Measurements from ENCODE around the gene KHSRP. TPM values are rescaled to one million over a fixed set of nuclear protein-coding genes. Genes with fewer than 3 reads are reported as not detected.

KHSRP gene
- total RNA-seq, 2 donors from 2014 or later = 210 to 433 TPM

DNA sequence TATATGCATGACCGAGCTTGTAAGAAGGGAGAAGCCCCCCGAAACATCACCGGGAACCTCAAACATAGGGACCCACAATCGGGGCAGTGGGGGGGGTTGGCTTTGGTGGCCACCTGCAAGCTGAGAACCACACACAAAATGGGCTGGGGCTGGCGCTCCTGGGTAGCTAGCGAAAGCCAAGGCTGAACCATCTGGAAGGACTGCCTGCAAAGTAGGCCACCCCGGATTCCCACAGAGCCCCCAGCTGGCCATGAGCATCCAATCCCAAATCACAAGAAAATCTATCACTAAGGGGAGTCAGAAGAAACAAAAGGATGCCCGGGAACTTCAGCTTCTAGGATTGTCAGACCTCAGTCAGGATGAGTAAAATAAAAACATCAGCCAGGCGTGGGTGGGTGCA is 46.1 kb downstream of the KHSRP start:
- Histone ChIP-seq H3K27ac (no peak overlapping the region), H3K4me3 (no peak overlapping the region), H3K9me3 (no peaks in the 10 kb centered on the region), H3K27me3 (no peaks in the 10 kb centered on the region), H3K4me1 (no peaks in the 10 kb centered on the region), H3K36me3 (peaks cover 14% of the 10 kb centered on the region), H3K9ac (ENCODE audit: low read depth in 2 of 2, low read length in 2 of 2) (no peak overlapping the region)
- TF ChIP-seq, protein P1, sequence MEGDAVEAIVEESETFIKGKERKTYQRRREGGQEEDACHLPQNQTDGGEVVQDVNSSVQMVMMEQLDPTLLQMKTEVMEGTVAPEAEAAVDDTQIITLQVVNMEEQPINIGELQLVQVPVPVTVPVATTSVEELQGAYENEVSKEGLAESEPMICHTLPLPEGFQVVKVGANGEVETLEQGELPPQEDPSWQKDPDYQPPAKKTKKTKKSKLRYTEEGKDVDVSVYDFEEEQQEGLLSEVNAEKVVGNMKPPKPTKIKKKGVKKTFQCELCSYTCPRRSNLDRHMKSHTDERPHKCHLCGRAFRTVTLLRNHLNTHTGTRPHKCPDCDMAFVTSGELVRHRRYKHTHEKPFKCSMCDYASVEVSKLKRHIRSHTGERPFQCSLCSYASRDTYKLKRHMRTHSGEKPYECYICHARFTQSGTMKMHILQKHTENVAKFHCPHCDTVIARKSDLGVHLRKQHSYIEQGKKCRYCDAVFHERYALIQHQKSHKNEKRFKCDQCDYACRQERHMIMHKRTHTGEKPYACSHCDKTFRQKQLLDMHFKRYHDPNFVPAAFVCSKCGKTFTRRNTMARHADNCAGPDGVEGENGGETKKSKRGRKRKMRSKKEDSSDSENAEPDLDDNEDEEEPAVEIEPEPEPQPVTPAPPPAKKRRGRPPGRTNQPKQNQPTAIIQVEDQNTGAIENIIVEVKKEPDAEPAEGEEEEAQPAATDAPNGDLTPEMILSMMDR (IDR thresholded peaks at IDR 0.05) = no peak
- DNase-seq = no peak
- intact Hi-C loops (cut with DNase I) = no loop called here

DNA sequence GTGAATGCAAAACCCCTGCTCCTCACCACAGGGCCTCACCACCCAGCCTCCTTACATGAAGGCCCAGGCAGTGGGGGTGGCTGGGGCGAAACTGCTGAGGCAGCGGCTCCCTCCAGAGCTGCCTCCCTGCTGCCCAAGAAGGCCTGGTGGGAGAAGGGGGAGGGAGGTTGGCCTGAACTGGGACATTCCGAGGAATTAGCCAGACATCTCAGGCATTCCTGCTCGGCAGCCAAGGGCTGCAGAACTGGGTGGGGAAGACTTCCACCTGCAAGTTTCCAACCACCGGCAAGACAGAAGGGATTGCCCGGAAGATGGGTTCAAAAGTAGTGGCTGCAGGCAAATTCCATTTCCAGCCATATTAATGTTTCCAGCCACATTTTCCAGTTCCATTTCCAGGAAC is 46.6 kb downstream of the KHSRP start:
- Histone ChIP-seq H3K4me3 (no peak overlapping the region), H3K27ac (no peak overlapping the region), H3K36me3 (peaks cover 14% of the 10 kb centered on the region), H3K9me3 (no peaks in the 10 kb centered on the region), H3K4me1 (no peaks in the 10 kb centered on the region), H3K27me3 (no peaks in the 10 kb centered on the region), H3K9ac (ENCODE audit: low read depth in 2 of 2, low read length in 2 of 2) (no peak overlapping the region)
- TF ChIP-seq, protein P1 (IDR thresholded peaks at IDR 0.05) = no peak
- intact Hi-C loops (cut with DNase I) = no loop called here
- DNase-seq = no peak

DNA sequence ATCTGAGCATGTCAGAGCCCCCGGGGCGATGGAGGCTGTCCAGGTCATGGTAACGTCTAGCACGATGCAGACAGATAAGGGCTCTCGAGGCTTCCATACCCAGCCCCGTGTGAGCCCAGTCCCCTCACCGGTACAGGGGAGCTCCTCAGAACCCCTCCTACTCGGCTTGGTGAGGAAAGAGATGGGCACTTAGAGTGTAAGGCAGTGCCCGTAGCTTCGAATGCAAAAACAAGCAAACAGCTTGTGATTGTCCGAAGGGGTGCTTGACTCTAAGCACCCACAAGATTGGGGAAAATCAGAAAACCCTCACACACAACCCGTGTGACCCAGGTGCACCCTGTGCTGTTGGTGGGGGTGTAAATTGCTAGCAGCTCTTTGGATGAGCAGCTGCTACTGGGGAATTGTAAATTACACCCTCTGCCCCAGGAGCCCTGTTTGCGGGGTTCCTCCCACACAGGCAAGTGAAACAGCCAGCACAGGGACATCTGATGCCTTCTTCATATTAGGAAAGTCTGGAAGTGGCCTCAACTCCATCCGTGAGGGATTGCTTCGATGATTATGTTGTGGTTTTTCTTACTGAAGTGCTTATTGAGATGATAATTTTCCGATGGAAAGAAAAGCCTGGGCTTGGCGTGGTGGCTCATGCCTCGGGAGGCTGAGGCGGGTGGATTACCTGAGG is 48.0 kb downstream of the KHSRP start:
- Histone ChIP-seq H3K27me3 (no peaks in the 10 kb centered on the region), H3K9me3 (no peaks in the 10 kb centered on the region), H3K9ac (ENCODE audit: low read depth in 2 of 2, low read length in 2 of 2) (no peak overlapping the region), H3K4me3 (no peak overlapping the region), H3K27ac (no peak overlapping the region), H3K4me1 (no peaks in the 10 kb centered on the region), H3K36me3 (peaks cover 14% of the 10 kb centered on the region)
- TF ChIP-seq, protein P1 (IDR thresholded peaks at IDR 0.05) = no peak
- DNase-seq = no peak
- intact Hi-C loops (cut with DNase I) = no loop called here

DNA sequence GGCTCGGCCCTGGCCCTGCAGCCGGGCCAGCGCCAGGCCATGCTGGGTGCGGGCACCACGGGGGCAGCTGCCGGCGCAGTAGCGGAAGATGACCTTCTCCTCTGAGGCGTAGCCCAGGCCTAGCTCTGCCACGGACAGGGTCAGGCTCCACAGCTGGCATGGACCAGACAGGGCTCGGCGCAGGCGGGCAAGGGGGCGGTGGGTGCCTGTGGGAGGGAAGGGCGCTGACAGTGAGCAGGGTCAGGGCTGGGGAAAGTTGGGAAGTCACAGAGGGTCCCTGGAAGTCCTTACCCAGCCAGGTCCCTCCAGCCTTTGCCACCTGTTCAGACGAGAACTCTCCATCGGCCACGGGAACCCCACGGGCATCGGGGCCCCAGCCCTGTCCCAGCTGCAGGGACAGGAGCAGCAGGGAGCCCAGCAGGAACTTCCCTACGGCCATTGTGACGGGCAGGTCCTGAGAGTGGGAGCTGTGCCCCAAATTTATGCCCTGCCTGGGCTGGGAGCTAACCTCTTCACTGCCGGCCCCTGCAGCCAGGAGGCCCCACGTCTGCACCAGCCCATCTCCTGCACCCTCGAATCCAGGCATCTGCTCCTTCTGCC is 49.1 kb downstream of the KHSRP start, which contains the start of gene PSPN:
Gene PSPN (minus strand): TSS at position 523 of the 600 bp plus-strand sequence. CDS start 84 bp downstream, at position 439.
- no peak within 1 kb of the TSS for H3K4me3 ChIP-seq
- no peaks in the 10 kb centered on the region for H3K9me3 ChIP-seq
- no peak within 1 kb of the TSS for H3K27ac ChIP-seq
- H3K36me3 ChIP-seq = peaks cover 3% of the 10 kb centered on the region
- no peaks in the 10 kb centered on the region for H3K27me3 ChIP-seq
- DNase-seq = no peak
- intact Hi-C loops (cut with DNase I) = no loop called here
- TF ChIP-seq, protein P1 (IDR thresholded peaks at IDR 0.05) = no peak
- H3K4me1 ChIP-seq = no peaks in the 10 kb centered on the region
- H3K9ac ChIP-seq (ENCODE audit: low read depth in 2 of 2, low read length in 2 of 2) = no peak within 1 kb of the TSS

DNA sequence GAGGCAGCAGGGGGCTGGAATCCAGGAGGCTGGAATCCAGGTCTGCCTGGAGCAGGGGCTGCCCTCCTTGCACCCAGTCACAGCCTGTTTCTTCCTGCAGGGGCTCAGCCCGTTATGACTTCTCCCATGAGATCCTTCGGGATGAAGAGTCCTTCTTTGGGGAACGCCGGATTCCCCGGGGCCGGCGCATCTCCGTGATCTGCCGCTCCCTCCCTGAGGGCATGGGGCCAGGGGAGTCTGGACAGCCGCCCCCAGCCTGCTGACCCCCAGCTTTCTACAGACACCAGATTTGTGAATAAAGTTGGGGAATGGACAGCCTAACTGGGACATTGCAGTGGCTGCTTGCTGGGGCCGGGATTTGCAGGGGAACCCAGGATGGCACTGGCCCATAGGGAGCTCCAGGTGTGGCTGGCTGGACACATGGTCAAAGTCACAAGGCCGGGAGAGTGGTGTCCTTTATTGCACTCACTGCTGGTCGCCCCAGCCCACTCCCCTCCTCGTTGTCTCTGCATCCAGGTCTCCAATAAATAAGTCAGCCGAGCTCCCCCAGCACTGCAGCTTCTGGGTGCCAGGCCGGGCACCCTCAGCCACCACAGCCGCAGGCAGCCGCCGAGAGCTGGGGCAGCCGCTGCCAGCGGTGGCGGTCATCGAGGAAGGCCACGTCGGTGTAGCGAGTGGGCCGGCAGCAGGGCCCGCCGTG is 49.8 kb downstream of the KHSRP start:
- H3K27me3 ChIP-seq = no peaks in the 10 kb centered on the region
- H3K9me3 ChIP-seq = no peaks in the 10 kb centered on the region
- H3K36me3 ChIP-seq = no peaks in the 10 kb centered on the region
- intact Hi-C loops (cut with DNase I) = no loop called here
- no peak for DNase-seq
- no peak overlapping the region for H3K9ac ChIP-seq (ENCODE audit: low read depth in 2 of 2, low read length in 2 of 2)
- H3K4me1 ChIP-seq = no peaks in the 10 kb centered on the region
- no peak overlapping the region for H3K27ac ChIP-seq
- TF ChIP-seq, protein P1 (IDR thresholded peaks at IDR 0.05) = no peak
- H3K4me3 ChIP-seq = no peak overlapping the region
